ENCODE measurements around the gene FANCC. TPM values are rescaled to one million over a fixed set of nuclear protein-coding genes. Genes with fewer than 3 reads are reported as not detected.

FANCC gene
- total and polyA plus RNA-seq, 2 of the 4 experiments (the other 2 are of a cell fraction), result 4.7 to 6.3 TPM

- Histone ChIP-seq H3K14ac (replicated peaks; ENCODE audit: low read depth, low read length) (no peak overlapping the region), H3K18ac (ENCODE audit: low read depth, low read length) (no peak overlapping the region), H4K91ac (ENCODE audit: insufficient read depth, low read depth, low read length) (no peak overlapping the region), H3K36me3 (ENCODE audit: control insufficient read depth, insufficient read depth, low read length) (no peaks in the 10 kb centered on the region), H3K4me3 (ENCODE audit: insufficient read depth, low read depth, low read length) (no peak overlapping the region), H2BK120ac (ENCODE audit: low read depth, low read length) (no peak overlapping the region), H3K27ac (ENCODE audit: insufficient read depth, low read length) (no peak overlapping the region), H3K4me2 (ENCODE audit: low read depth, low read length) (no peak overlapping the region), H2AFZ (replicated peaks; ENCODE audit: low read length, poor library complexity) (no peak overlapping the region), H3K4ac (ENCODE audit: low read depth, low read length) (no peak overlapping the region), H2AK9ac (replicated peaks; ENCODE audit: low read depth, low read length, poor library complexity) (no peak overlapping the region), H3K9me1 (ENCODE audit: insufficient read depth, low read length) (peaks cover 3% of the 10 kb centered on the region; the same call in 1 of the 2 replicates), H2BK20ac (ENCODE audit: low read depth, low read length) (no peak overlapping the region), H3K23ac (ENCODE audit: low read depth, low read length) (no peak overlapping the region), H2AK5ac (ENCODE audit: low read depth, low read length) (no peak overlapping the region), H3K9ac (ENCODE audit: low read depth, low read length) (no peak overlapping the region), H3K4me1 (ENCODE audit: control insufficient read depth, insufficient read depth, low read length) (peaks cover 4% of the 10 kb centered on the region), H2BK15ac (ENCODE audit: low read depth, low read length) (no peak overlapping the region), H3K79me1 (ENCODE audit: low read depth in 1 of 2, low read length in 2 of 2) (no peaks in the 10 kb centered on the region), H4K5ac (ENCODE audit: low read depth, low read length) (no peak overlapping the region), H3K56ac (ENCODE audit: extremely low read depth, insufficient read depth, low read length) (no peak overlapping the region), H4K8ac (ENCODE audit: low read depth in 2 of 2, low read length in 2 of 2) (no peak overlapping the region), H4K20me1 (ENCODE audit: insufficient read depth, low read length) (no peaks in the 10 kb centered on the region), H3K27me3 (ENCODE audit: control insufficient read depth, insufficient read depth, low read length) (peaks cover 2% of the 10 kb centered on the region), H3K9me3 (ENCODE audit: control insufficient read depth, insufficient read depth, low read length) (no peaks in the 10 kb centered on the region), H2BK5ac (ENCODE audit: low read depth, low read length, poor library complexity, severe bottlenecking) (no peak overlapping the region)
- in situ Hi-C loops (cut with MboI; ENCODE audit: low sequenced_read_pairs) (no loop called here), intact Hi-C loops (cut with micrococcal nuclease) (no loop called here), dilution Hi-C loops (cut with HindIII; ENCODE audit: low sequenced_read_pairs, unreplicated experiment) (no loop called here)
- no CpG with 5 or more reads among the region's 4 CpGs for WGBS, 2 experiments (ENCODE audit: extremely low coverage in 2 of 2, insufficient read length in 1 of 2)
- no peak for DNase-seq
- ATAC-seq (ENCODE audit: low read depth), result no peak
- BruUV-seq (replicated peaks), result no TSS peak
- ChIA-PET CTCF (no interaction called here), POLR2A (ENCODE audit: unreplicated experiment) (interaction anchor here (0.7 kb wide), 1 partner anchor 8 kb away, joined by 6 read pairs; no protein-coding TSS in a partner anchor)
- no peak for TF ChIP-seq CHD1 (IDR thresholded peaks at IDR 0.05; ENCODE audit: low read depth, low read length)
- TF ChIP-seq FOS (IDR thresholded peaks at IDR 0.05; ENCODE audit: low read depth, low read length), result no peak
- TF ChIP-seq ELK1 (IDR thresholded peaks at IDR 0.05; ENCODE audit: borderline replicate concordance, low read depth, low read length), result no peak
These were observed 48.3 kb upstream of the FANCC start for GRCh38 chr9:95365766-95366165.

Data from IMR-90 (cell line).